Activated CD4-positive, alpha-beta T cell treated with anti-CD3 and anti-CD28 coated beads for 4 hours (primary cell): ENCODE data around the gene KDM2A.

Experiments
- DNase-seq, 2 donors: peaks; one replicate each; pipeline ENCODE4 v3.0.0-alpha.2; 2020

KDM2A gene

DNA sequence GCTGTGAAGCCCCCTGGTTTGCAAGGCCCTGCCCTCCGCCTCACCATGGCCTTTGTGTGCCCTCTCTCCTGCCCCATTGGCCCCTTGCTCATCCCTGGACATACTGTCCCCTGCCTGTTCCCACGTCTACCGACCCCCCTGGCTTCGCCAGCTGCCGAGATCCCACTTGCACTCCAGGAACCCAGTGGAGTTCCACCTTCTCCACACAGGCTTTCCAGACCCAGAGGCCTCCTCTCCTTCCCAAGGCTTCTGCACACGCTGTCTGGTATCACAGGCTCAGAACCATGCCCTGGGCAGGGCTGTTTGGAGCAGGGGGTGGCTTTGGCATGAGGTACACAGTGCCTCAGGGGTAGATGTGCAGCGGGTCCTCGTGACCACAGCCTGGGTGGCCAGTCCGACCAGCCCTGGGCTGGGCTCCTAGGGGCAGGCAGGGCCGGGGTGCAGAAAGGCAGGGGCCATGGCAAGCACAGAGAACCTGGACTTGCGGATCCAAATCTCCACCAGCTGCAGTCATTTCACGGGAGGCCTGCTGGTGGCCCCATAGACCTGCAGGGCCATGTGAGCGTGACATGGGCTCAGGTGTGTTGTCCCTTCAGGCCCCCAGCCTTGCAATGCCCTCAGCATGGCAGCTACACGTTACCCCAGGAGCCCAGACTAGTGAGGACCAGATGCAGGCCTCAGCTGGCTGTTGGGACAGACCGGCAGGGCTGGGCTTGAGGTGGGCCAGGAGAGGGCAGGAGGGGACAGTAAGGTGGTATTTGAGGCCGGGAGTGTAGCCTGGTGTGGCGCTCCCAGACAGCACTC, 156.7 kb downstream of the KDM2A start:
- DNase-seq = no peak

DNA sequence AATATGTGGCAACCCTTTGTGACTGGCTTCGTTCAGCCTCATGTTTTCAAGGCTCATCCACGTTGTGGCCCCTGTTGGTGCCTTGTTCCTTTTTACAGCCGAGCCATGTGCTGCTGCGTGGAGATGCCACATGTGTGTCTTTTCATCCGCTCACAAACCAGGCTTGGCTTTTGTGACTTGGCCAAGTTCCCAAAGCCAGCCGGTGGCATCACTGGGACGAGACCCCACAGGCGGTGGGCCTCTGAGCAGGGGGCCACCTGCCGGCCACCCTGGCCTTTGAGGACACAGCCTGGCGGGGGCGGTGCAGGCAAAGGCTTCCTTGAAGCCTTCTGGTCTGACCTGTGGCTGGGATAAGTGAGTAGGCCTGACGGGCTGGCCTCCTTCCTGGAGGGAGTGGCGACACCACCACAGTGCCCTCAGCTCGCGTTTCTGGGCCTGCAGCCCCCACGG, 157.7 kb downstream of the KDM2A start:
- no peak for DNase-seq

DNA sequence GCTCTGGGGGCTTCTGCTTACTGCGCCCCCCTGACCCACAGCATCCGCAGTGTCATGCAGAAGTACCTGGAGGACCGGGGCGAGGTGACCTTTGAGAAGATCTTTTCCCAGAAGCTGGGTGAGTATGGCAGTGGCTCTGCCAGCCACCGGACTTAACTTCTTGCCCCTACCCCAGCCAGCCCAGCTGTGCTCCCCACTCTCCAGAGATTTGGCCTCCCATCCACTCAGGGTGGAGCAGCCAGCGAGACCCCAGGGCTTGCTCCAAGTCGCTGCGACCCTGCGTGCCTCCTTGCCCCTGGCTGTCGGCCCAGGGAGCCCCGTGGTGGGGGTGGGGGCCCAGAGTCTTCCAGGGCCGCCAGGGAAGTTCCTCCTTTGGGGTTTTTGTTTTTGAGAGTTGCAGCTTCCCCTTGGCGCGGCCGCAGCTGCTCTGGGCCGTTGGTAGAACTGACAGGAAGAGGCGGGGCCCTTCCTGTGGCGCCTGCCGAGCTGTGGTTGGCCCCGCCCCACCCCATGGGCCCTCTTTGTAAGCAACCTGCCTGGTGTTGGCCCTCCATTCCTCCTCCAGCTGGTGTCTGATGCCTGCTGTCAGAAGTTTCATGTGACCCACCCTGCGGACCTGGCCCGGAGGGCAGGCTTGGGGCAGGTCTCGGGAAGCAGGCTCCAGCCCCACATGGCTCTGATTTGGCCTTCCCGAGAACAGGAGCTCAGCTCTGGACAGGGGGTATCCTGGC, 158.3 kb downstream of the KDM2A start:
- DNase-seq = peak; percentile 85 to 89

DNA sequence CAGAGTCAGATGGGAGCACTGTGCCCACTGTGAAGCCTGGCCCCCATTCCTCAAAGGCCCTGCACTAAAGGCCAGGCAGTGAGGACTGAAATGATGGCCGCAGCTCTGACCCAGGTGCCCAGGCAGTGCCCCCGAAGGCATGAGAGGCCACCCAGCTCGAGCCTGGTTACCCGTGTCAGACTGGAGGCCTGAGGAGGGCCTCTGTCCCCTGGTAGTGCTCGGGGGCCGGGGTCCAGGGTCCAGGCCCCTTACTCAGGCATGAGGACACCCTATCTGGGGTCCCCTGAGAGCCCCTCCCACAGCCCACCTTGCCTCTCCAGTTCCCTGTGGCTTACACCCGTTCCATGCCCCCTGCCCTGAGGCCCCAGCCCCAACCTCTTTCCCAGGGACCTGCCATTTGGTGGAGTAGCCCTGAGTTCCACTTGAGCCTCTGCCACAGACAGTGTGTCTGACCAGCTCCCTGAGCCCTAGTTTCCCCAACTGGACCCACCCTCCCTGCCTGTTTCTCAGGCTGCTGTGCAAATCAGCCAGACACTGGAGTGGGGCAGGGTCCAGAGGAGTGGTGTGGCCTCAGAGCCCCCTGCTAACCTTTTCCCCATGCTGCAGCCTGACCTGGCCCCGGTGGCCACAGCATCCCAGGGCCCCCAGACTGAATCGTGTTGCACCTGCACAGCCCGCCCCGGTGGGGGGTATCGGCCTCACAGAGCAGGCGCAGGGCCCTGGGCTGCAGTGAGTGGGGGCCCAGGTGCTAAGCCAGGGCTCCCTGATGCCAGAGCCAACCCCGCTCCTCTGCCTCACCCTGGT, 159.3 kb downstream of the KDM2A start:
- no peak for DNase-seq

DNA sequence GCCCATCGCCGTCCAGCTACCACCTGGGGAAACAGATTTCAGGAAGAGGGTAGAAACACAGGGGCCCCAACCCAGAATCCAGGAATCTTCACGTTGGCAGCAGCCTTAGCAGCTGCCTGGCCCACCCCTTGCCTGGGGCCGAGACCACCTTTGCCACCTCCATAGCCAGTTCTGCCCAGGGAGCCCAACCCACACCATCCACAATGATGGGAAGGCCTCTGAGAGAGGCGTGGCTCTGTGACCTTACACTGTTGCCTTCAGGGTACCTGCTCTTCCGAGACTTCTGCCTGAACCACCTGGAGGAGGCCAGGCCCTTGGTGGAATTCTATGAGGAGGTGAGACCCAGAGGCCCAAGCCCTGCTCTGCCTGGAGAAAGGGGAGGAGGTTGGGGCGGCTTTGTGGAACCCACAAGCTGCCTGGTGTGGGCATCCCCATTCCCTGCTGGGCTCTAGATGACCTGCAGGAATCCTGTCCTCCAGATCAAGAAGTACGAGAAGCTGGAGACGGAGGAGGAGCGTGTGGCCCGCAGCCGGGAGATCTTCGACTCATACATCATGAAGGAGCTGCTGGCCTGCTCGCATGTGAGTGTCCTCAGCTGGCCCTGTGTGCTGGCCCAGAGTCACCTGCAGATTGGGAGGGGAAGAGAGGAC, 160.0 kb downstream of the KDM2A start:
- DNase-seq = no peak

DNA sequence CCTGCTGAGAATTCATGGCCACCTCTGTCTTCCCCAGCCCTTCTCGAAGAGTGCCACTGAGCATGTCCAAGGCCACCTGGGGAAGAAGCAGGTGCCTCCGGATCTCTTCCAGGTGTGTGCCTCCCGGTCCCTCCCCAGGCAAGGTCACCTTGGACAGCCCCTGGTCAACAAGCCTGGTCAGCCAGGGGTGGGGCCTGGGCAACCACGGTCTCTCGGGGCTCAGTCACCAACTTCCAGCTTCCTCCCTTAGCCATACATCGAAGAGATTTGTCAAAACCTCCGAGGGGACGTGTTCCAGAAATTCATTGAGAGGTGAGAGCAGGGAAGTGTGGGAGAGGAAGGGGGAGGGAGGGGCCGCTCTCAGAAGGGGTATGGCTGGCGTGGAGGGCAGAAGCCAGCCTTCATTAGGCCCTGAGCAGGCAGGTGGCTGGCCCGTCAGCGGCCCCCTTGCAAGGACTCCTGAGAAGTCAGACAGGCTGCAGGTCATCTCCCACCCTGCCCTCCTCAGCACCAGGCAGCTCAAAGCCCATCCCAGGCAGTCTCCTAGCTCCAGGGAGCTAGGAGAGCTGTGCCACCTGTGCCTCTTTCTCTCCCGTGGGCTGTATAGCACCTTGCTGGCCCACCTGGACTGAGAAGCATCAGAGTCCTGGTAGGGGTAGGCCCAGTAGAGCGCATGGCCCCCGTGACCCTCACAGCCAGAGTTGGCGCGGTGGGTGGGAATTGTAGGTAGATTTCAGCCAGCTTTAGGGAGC, 160.7 kb downstream of the KDM2A start:
- no peak for DNase-seq

DNA sequence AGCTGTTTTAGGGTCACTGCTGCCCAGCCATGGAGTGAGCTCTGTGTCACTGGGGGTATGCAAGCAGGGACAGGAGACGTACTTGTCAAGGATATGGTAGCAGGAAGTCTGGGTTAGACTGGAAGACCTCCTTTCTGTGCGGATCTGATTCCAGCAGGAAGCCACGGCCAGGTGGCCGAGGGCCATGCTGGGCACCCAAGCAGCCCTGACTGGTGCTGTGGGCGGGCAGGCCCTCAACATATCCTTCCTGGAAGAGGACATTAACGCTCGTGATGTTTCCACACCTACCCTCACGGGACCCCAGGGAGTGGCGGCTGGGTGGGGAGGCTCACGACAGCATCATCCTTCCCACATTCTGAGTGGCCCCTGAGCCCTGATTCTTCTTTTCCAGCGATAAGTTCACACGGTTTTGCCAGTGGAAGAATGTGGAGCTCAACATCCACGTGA, 161.3 kb downstream of the KDM2A start:
- no peak for DNase-seq

DNA sequence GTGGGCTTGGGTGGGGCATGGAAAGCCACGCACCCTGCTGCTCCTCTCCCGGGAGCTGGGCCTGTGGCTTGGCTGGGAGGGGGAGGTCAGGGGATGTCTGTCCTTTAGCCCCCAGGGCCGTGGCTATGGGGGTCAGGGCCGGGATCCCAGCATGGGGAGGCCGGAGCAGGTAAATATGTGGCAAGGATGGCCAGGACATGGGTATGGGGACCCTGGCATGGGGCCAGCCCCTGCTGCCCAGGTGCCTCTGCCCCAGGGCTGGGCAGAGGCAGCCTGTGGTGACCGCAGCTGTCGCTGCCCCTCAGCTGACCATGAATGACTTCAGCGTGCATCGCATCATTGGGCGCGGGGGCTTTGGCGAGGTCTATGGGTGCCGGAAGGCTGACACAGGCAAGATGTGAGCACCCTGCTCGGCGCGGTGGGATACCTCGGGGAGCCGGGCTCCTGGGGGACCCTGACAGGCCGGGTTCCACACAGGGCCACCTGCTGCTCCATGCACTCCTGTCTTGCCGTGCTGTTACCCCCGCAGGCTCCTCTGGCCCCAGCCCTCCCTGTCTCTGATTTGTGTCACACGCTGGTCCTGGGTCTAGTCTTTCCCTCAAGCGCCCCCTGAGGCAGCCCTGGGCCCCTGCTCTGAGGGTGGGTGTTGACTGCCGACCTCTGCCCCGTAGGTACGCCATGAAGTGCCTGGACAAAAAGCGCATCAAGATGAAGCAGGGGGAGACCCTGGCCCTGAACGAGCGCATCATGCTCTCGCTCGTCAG, 161.9 kb downstream of the KDM2A start:
- DNase-seq = no peak

DNA sequence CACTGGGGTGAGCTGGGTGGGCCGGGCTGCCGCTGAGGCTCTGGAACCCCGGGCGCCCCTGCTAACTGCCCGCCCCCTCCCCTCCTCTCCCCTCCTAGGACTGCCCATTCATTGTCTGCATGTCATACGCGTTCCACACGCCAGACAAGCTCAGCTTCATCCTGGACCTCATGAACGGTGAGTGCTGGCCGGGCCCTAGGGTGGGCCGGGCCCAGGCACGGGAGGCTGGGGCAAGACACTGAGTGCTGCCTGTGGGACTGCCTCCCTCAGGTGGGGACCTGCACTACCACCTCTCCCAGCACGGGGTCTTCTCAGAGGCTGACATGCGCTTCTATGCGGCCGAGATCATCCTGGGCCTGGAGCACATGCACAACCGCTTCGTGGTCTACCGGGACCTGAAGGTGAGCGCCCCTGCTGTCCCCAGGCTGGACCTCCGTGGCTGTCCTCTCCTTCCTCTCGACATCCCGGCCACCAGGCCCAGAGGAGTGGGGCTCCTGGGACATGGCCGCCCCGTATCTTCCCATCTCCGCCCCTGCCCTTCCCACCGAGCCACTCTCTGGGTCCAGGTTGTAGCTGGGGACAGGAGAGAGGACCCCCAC, 162.6 kb downstream of the KDM2A start:
- DNase-seq = no peak

DNA sequence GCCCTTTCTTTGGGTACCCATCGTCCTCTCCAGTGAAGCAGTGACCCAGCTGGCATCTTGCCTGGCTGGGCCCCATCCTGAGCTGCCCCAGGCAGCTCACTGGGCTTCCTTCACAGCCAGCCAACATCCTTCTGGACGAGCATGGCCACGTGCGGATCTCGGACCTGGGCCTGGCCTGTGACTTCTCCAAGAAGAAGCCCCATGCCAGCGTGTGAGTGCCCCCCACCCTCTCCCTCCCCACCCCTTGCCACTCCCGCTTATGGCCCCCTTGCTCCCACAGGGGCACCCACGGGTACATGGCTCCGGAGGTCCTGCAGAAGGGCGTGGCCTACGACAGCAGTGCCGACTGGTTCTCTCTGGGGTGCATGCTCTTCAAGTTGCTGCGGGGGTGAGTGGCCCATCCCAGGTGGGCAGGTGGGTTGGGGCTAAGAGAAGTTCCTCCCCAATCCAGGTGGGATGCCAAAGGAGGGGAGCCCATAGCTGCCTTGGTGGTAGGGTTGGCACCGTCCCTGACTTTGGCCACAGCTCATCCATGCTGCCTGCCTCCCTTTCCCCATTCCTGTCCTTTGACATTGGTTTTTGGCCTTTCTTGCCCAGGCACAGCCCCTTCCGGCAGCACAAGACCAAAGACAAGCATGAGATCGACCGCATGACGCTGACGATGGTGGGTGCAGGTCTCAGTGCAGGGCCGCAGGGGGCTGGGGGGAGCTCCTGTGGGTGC, 163.3 kb downstream of the KDM2A start:
- DNase-seq = no peak

DNA sequence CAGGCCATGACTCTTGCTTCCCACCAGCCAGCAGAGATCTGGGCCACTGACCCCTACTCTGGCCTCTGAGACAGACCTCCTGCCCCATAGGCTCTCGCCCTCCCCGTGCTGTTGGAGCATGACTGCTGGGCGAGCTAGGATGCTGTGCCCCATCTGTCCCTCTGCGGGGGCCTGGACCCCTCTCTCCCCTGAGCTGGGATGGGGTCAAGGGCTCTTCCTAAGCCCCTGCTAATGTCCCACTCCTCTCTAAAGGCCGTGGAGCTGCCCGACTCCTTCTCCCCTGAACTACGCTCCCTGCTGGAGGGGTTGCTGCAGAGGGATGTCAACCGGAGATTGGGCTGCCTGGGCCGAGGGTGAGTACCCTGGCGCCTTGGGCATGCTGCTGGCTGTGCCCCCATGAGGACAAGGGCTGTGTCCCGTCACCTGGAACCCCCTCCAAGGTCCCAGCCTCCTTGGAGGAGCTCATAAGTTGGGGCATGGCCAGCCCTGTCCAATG, 163.9 kb downstream of the KDM2A start:
- DNase-seq = no peak

DNA sequence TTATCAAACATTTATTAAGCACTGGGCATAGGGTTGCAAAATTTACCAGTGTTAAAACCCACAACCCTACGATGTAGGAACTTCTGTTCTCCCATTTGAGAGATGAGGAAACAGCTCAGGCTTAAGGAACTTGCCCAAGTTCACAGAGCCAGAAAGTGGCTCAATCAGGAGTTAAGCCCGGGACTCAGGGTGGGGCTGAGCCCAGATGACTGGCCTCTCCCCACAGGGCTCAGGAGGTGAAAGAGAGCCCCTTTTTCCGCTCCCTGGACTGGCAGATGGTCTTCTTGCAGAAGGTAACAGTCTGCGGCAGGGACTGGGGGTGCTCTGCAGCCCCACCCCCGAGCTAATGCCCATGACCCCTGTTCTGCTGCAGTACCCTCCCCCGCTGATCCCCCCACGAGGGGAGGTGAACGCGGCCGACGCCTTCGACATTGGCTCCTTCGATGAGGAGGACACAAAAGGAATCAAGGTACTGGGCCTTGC, 164.5 kb downstream of the KDM2A start:
- DNase-seq = no peak

DNA sequence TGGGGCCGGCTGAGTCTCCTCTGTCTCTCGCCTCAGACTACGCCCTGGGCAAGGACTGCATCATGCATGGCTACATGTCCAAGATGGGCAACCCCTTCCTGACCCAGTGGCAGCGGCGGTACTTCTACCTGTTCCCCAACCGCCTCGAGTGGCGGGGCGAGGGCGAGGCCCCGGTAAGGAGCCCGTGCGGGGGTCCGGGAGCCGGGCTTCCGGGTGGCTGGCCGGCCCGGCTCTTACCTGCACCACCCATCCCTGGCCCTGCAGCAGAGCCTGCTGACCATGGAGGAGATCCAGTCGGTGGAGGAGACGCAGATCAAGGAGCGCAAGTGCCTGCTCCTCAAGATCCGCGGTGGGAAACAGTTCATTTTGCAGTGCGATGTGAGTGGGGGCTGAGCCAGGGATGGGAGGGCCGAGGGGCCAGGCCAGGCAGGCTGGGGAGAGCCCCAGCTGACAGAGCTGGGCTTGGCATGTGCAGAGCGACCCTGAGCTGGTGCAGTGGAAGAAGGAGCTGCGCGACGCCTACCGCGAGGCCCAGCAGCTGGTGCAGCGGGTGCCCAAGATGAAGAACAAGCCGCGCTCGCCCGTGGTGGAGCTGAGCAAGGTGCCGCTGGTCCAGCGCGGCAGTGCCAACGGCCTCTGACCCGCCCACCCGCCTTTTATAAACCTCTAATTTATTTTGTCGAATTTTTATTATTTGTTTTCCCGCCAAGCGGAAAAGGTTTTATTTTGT, 165.9 kb downstream of the KDM2A start:
- DNase-seq = no peak

DNA sequence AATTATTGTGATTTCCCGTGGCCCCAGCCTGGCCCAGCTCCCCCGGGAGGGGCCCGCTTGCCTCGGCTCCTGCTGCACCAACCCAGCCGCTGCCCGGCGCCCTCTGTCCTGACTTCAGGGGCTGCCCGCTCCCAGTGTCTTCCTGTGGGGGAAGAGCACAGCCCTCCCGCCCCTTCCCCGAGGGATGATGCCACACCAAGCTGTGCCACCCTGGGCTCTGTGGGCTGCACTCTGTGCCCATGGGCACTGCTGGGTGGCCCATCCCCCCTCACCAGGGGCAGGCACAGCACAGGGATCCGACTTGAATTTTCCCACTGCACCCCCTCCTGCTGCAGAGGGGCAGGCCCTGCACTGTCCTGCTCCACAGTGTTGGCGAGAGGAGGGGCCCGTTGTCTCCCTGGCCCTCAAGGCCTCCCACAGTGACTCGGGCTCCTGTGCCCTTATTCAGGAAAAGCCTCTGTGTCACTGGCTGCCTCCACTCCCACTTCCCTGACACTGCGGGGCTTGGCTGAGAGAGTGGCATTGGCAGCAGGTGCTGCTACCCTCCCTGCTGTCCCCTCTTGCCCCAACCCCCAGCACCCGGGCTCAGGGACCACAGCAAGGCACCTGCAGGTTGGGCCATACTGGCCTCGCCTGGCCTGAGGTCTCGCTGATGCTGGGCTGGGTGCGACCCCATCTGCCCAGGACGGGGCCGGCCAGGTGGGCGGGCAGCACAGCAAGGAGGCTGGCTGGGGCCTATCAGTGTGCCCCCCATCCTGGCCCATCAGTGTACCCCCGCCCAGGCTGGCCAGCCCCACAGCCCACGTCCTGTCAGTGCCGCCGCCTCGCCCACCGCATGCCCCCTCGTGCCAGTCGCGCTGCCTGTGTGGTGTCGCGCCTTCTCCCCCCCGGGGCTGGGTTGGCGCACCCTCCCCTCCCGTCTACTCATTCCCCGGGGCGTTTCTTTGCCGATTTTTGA, 166.8 kb downstream of the KDM2A start:
- no peak for DNase-seq

DNA sequence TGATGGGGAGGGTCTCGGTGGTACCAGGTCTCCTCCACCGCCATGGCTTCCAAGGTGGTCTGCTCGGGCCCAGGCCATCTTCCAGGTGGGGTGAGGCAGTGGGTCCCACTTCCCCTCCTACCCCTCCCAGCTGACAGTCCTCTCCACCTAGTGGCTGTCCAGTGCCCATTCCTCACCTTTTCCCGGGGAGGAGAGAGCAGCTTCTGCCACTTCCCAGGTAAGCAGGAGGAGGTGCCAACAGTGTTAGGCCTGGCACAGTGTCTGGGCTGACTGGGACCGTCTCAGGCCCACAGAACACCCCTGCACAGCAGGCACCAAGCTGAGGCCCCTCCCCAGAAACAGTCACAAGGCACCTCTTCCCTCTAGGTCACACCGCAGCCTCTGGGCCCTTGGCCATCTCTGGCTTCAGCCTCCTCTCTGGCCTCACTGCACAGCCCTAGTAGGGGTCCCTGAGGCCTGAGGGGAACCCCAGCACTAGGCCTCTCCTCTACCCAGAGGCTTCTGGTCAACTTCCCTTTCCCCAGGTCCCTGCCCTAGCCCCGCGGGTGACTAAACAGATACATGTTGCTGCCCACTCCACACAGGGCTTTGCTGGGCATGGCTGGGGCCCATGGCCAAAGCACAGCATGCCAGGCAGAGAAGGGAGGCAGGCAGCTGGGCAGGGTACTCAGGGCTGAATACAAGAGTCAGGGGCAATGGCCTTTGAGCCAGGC, 167.7 kb downstream of the KDM2A start:
- no peak for DNase-seq

DNA sequence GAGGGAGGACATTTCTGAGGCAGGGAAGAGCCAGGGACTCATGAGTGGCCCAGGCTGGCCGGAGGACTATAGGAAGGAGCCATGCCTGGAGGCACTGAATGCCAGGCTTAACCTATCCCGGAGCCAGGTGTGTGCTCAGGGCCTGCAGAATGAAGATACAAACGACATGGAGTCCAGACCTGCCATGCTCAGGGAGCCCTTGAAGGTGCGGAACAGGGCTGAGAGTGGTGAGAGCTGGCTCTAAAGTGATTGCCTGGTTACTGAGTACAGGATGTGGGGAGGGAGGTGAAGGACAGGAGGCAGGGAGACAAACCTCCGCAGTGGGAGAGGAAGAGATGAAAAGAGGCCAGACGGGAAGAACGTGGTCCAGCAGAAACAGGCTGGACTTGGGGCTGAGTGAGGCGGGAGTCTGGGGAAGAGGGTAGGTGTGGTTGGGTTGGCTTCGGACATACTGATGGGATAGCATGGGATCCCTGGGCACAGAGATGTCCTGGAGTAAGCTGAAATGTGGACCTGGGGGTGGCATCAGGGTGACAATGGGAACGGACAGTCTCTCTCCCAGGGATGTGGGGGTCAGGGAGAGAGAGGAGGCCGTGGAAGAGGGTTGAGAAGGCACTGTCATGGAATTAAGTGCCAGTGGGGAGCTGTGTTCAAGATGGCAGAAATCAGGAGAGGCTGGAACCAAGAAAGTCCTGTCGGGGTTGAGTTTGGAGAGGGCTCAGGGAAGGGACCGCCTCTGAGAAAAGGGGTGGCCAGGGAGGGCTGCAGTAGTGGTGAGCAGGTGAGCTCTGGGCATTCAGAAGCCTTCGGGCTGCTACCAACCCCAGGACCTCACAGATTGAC, 168.5 kb downstream of the KDM2A start:
- DNase-seq = no peak

DNA sequence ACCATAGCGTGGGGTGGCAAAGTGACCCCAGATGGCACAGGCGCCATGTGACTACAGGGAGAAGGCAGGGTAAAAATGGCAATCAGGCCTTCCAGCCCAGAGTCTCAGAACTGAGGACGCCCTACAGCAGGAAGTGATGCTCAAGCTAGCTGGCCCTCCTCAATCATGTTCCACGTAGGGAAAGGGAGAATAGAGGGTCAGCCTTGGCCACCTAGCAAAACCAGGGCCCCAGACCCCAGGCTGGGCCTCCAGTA, 169.1 kb downstream of the KDM2A start:
- DNase-seq = no peak
